Tibial nerve (tissue), 4 donors: ENCODE measurements around the gene GJA8.

Experiments used
- EP300 ChIP-seq, 2 donors: sonication (generic); formaldehyde crosslinking; IDR thresholded peaks; one replicate each; pipeline ENCODE4 v1.6.1; 2017; ENCODE audit warnings: antibody characterized with exemption in 2 of 2, mild to moderate bottlenecking in 1 of 2
- POLR2A ChIP-seq, 2 donors: fragments of 450-650 bp; IDR thresholded peaks; one replicate each; pipeline ENCODE4 v1.6.1; 2017; ENCODE audit warnings: antibody characterized with exemption in 2 of 2, mild to moderate bottlenecking in 2 of 2, moderate library complexity in 2 of 2
- TF ChIP-seq, protein P1 (sequence below), 5 experiments: fragments of 200-600 bp in 3 of 5; fragments of 450-650 bp in 2 of 5; sonication (generic) in 3 of 5; IDR thresholded peaks; one replicate each; pipeline ENCODE4 v1.5.1; 2016 to 2019; ENCODE audit warnings: antibody characterized with exemption in 5 of 5, mild to moderate bottlenecking in 3 of 5, moderate library complexity in 2 of 5

DNA sequence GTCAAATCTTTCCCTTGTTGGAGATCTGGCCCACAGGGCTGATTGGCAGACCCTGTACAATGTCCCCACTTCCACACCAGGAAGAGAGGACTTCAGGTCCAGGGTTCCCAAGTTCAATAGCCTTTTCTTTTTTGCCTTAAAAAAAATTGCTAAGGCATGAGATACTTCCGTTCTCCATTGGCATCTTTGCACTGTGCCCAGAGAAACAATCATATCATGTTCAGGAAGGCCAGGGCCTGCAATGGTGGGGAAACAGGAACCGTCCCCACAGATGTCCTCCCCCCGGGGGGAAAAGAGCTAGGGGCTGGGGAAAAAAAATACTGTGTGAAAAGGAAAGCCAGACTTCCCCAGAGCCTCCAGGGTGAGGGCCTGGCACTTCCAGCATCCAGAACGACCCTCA lies 24.6 kb upstream of the GJA8 start:
- TF ChIP-seq, protein P1, sequence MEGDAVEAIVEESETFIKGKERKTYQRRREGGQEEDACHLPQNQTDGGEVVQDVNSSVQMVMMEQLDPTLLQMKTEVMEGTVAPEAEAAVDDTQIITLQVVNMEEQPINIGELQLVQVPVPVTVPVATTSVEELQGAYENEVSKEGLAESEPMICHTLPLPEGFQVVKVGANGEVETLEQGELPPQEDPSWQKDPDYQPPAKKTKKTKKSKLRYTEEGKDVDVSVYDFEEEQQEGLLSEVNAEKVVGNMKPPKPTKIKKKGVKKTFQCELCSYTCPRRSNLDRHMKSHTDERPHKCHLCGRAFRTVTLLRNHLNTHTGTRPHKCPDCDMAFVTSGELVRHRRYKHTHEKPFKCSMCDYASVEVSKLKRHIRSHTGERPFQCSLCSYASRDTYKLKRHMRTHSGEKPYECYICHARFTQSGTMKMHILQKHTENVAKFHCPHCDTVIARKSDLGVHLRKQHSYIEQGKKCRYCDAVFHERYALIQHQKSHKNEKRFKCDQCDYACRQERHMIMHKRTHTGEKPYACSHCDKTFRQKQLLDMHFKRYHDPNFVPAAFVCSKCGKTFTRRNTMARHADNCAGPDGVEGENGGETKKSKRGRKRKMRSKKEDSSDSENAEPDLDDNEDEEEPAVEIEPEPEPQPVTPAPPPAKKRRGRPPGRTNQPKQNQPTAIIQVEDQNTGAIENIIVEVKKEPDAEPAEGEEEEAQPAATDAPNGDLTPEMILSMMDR (IDR thresholded peaks at IDR 0.05): no peak
- TF ChIP-seq POLR2A (IDR thresholded peaks at IDR 0.05) (no peak), EP300 (IDR thresholded peaks at IDR 0.05) (no peak)
